ENCODE results near the gene PRKCE. TPM values are rescaled to one million over a fixed set of nuclear protein-coding genes. Genes with fewer than 3 reads are reported as not detected.

The PRKCE gene
- total and polyA plus RNA-seq, 2 of the 8 experiments (the other 6 are each of a cell fraction or from before 2014, with no cell fraction given), result 0.54 to 2.1 TPM

DNA sequence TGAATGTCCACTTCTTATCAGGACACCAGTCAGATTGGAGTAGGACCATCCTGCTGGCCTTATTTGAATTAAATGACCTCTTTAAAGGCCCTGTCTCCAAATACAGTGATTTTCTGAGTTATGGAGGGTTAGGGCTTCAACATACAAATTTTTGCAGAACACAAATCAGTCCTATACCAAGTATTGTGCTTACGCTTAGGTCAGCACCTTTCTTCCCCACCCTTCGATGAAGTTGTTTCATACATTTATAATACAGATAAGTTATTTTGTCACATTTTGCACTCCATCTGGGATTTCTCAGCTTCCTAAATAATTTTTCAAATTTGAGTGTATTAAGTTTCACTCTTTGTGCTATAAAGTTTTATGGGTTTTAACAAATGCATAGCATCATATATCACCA is 455.2 kb downstream of the PRKCE start:
- Histone ChIP-seq H3K14ac (ENCODE audit: insufficient read length) (no peak overlapping the region), H3K27ac (ENCODE audit: low read depth, low read length) (no peak overlapping the region), H3K23me2 (ENCODE audit: low read depth, low read length) (no peaks in the 10 kb centered on the region), H2BK12ac (ENCODE audit: low read depth, low read length) (no peak overlapping the region), H3K4ac (replicated peaks; ENCODE audit: insufficient read length, low read depth, low read length) (no peak overlapping the region), H3K9ac (replicated peaks in 1 of 4; ENCODE audit: extremely low read depth in 1 of 4, low read depth in 3 of 4, low read length in 3 of 4) (no peak overlapping the region), H3K36me3 (ENCODE audit: control insufficient read depth in 2 of 4, insufficient read depth in 4 of 4, low read length in 3 of 4) (no peaks in the 10 kb centered on the region), H4K5ac (ENCODE audit: insufficient read length, low read depth, low read length) (no peak overlapping the region), H3K4me2 (ENCODE audit: insufficient read depth in 1 of 2, low read depth in 2 of 2, low read length in 2 of 2) (no peak overlapping the region), H3K23ac (ENCODE audit: insufficient read length) (no peak overlapping the region), H2BK5ac (ENCODE audit: low read depth, low read length) (no peak overlapping the region), H4K91ac (replicated peaks; ENCODE audit: insufficient read length, low read length) (no peak overlapping the region), H3K79me2 (ENCODE audit: control insufficient read depth in 1 of 2, insufficient read depth in 2 of 2, low read length in 2 of 2) (no peaks in the 10 kb centered on the region), H3K4me1 (replicated peaks in 1 of 4; ENCODE audit: control insufficient read depth in 3 of 4, insufficient read depth in 4 of 4, low read length in 3 of 4) (no peaks in the 10 kb centered on the region), H4K20me1 (replicated peaks in 1 of 2; ENCODE audit: control insufficient read depth in 1 of 2, insufficient read depth in 2 of 2, low read length in 2 of 2) (no peaks in the 10 kb centered on the region), H2AK5ac (ENCODE audit: low read depth, low read length) (no peak overlapping the region), H3K9me3 (ENCODE audit: insufficient read depth in 2 of 2, low read depth in 1 of 2, low read length in 1 of 2) (0 out of 4 replicates have a peak, but pooled peaks cover 0 to 4% of the 10 kb centered on the region in 2 experiments), H3K4me3 (ENCODE audit: extremely low read depth in 1 of 4, insufficient read depth in 2 of 4, low read depth in 3 of 4, low read length in 4 of 4) (no peak overlapping the region), H3K79me1 (ENCODE audit: low read depth, low read length) (no peaks in the 10 kb centered on the region), H3K56ac (replicated peaks; ENCODE audit: insufficient read length, low read depth, low read length) (no peak overlapping the region), H2BK15ac (ENCODE audit: low read length) (no peak overlapping the region), H3K18ac (ENCODE audit: extremely low read depth, low read length) (no peak overlapping the region), H3K27me3 (replicated peaks in 1 of 4; ENCODE audit: control insufficient read depth in 3 of 4, extremely low read depth in 1 of 4, insufficient read depth in 3 of 4, low read length in 3 of 4) (peaks cover 0 to 1% (median 0%) of the 10 kb centered on the region in 4 experiments; a peak in 1 of 7 replicates), H4K8ac (ENCODE audit: extremely low read depth, insufficient read depth, low read length) (no peak overlapping the region), H2AFZ (ENCODE audit: low read length) (no peak overlapping the region), H2BK20ac (ENCODE audit: low read length) (no peak overlapping the region), H2BK120ac (replicated peaks; ENCODE audit: low read depth, low read length) (no peak overlapping the region)
- no peak for DNase-seq (ENCODE audit: low read depth in 1 of 2, low spot score in 2 of 2)
- CTCF ChIA-PET (ENCODE audit: partially characterized antibody), result no interaction called here
- TF ChIP-seq TCF12 (IDR thresholded peaks at IDR 0.05; ENCODE audit: low read depth, low read length), result no peak
- TF ChIP-seq, protein P1, sequence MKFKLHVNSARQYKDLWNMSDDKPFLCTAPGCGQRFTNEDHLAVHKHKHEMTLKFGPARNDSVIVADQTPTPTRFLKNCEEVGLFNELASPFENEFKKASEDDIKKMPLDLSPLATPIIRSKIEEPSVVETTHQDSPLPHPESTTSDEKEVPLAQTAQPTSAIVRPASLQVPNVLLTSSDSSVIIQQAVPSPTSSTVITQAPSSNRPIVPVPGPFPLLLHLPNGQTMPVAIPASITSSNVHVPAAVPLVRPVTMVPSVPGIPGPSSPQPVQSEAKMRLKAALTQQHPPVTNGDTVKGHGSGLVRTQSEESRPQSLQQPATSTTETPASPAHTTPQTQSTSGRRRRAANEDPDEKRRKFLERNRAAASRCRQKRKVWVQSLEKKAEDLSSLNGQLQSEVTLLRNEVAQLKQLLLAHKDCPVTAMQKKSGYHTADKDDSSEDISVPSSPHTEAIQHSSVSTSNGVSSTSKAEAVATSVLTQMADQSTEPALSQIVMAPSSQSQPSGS (IDR thresholded peaks at IDR 0.05; ENCODE audit: low read length), result no peak
- TF ChIP-seq CHD2 (IDR thresholded peaks at IDR 0.05; ENCODE audit: low read length), result no peak
- no peak for TF ChIP-seq TAF7 (optimal IDR thresholded peaks at IDR 0.05; ENCODE audit: borderline replicate concordance, low read depth, low read length)
- POLR2A ChIA-PET (ENCODE audit: partially characterized antibody), result interaction anchor here (1.5 kb wide), 1 partner anchor 12 kb away, joined by 3 read pairs; no protein-coding TSS in a partner anchor
- no peak for FAIRE-seq
- WGBS, 2 experiments (ENCODE audit: extremely low coverage in 1 of 2, insufficient coverage in 1 of 2, insufficient read length in 1 of 2, insufficient replicate concordance in 2 of 2, low coverage in 1 of 2, low lambda C conversion rate in 2 of 2, missing lambda C conversion rate in 1 of 2), result 0% methylated on average over 2 of the region's 2 CpGs; no CpG with 5 or more reads in 1 of the 2 experiments
